IPS DF 4.7 (cell line): ENCODE data around the gene SCN1B.

Experiments used
- DNase-seq: peaks from one replicate; pipeline ENCODE4 v3.0.0-alpha.2; 2013; ENCODE audit warnings: low spot score; ENCODE audit errors: extremely low read depth

The SCN1B gene

GRCh38 chr19:35052599-35053190 is 22.4 kb downstream of the SCN1B start:
- no peak for DNase-seq

DNA sequence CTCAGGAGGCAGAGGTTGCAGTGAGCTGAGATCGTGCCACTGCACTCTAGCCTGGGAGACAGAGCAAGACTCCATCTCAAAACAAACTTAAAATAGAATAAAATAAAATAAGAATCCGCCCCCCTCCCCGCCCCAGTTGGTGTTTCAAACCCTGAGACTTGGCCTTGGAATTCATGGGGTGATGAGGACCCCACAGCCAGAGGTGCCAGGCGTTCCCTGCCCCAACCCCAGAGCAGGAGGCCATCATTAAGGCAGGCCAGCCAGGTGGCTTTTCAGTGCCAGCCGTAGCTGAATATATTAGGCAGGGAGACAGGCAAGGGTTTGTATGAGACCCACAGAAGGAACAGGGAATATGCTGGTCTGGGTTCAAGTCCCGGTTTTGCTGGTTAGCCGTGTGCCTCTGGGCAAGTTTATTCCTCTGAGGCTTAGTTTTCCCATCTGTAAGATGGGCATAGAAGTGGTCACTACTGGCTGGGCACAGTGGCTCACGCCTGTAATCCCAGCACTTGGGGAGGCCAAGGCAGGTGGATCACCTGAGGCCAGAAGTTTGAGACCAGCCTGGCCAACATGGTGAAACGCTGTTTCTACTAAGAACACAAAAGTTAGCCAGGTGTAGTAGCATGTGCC is 23.5 kb downstream of the SCN1B start:
- DNase-seq: no peak

GRCh38 chr19:35054626-35055025 is 24.4 kb downstream of the SCN1B start:
- DNase-seq: no peak

DNA sequence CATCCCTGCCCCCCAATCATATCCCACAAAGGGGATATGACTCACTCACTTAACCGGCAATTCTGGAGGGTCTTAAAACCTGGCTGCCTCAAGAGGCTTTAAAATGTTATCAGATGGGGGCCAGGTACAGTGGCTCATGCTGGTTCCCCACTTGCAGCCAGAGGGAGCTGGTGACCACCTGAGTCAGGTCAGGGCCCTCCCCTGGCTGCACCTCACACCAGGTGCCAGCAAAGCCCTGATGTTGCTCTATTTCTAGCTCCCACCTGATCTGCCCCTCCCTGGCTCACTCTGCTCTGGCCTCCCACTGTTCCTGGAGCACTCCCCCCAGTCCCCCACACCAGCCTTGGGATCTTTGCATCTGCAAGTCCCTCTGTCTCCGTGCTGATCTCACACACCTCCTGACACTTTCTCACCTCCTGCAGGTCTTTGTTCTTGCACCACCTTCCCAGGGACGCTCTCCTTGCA is 25.5 kb downstream of the SCN1B start:
- DNase-seq: no peak

DNA sequence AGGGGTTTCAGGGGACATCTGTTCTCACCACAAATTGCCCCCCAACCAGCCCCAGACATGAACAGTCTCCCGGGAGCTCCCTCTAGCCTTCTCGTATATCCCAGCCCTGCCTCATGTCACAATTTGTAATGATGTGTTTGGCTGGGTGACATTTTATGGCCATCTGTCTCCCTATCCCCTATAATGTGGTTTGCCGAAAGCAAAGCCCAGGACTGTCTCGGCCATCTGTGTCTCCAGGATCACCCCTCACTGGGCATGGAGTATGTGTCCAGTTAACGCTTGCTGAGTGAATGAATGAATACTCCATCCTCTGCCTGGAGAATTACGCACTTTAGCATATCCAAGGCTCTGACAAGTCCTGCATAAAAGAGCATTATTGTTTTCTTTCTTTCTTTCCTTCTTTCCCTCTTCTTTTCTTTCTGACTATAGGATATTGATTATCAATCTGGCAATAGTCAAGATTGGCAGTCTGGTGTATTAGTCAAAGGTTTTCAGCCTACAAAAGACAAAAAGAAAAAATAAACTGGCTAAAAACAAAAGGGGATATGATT is 26.3 kb downstream of the SCN1B start:
- no peak for DNase-seq

DNA sequence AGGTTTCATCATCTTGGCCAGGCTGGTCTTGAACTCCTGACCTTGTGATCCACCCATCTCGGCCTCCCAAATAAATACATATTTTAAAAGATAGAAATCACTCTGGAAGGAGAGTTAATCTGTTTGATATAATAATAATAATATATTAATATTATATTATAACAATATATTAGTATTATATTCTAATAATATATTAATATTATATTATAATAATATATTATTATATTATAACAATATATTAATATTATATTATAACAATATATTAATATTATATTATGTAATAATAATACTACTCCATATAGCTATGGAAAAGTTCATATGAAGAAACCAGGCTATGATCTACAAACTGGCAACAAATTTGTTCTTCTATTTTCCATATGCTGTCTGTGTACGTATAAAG is 28.1 kb downstream of the SCN1B start:
- DNase-seq: no peak

DNA sequence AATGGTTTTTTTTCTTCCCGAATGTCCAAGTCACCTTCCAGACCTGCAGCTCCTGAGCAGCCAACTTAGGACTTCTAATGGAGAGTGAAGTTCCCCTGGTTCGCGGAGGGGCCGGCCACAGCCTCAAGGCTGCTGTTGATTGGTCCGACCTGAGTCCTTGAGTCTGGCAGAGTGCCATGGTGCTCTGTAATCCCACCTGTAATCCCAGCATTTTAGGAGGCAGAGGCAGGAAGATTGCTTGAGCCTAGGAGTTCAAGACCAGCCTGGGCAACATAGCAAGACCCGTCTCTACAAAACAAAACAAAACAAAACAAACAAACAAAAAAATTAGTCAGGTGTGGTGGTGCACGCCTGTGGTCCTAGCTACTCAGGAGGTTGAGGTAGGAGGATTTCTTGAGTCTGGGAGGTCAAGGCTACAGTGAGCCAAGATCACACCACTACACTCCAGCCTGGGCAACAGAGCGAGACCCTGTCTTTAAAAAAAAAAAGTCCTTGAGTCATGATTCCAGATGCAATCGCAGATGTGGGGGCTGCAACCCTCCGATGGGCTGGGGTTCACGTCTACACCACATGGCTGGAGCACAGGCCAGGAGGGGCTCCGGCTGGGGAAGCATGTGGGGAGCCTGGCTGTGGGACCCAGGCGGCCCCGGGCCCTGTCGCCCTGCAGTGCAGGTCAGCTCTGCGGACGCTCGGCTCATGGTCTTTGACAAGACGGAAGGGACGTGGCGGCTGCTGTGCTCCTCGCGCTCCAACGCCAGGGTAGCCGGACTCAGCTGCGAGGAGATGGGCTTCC is 28.9 kb downstream of the SCN1B start:
- DNase-seq: no peak

GRCh38 chr19:35059799-35060091 is 29.5 kb downstream of the SCN1B start:
- DNase-seq: no peak

- DNase-seq: no peak
Observed at GRCh38 chr19:35060160-35060855, 30.0 kb downstream of the SCN1B start.

DNA sequence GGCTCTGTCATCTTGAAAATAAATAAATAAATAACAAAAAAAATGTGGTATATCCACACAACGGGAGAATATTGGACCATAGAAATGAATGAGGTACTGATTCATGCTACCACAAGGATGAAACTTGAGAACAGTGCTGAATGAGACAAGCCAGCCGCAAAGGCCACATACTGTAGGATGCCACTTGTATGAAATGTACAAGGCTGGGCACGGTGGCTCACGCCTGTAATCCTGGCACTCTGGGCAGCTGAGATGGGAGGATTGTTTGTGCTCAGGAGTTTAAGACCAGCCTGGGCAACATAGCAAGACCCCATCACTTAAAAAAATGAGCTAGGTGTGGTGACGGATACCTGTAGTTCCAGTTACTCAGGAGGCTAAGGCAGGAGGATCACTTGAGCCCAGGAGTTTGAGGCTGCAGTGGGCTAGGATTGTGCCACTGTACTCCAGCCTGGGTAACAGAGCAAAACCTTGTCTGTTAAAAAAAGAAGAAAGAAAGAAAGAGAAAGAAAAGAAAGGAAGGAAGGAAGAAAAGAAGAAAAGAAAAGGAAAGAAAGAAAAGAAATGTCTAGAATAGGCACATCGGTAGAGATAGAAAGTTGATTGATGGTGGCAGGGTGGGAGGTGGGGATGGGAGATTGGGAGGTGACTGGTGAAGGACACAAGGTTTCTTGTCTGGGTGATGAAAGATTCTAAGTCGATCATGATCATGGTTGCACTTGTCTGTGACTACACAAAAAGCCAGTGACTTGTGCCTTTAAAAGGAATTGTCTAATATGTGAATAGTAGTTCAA is 31.5 kb downstream of the SCN1B start:
- DNase-seq: no peak

GRCh38 chr19:35062942-35063341 is 32.7 kb downstream of the SCN1B start:
- no peak for DNase-seq

DNA sequence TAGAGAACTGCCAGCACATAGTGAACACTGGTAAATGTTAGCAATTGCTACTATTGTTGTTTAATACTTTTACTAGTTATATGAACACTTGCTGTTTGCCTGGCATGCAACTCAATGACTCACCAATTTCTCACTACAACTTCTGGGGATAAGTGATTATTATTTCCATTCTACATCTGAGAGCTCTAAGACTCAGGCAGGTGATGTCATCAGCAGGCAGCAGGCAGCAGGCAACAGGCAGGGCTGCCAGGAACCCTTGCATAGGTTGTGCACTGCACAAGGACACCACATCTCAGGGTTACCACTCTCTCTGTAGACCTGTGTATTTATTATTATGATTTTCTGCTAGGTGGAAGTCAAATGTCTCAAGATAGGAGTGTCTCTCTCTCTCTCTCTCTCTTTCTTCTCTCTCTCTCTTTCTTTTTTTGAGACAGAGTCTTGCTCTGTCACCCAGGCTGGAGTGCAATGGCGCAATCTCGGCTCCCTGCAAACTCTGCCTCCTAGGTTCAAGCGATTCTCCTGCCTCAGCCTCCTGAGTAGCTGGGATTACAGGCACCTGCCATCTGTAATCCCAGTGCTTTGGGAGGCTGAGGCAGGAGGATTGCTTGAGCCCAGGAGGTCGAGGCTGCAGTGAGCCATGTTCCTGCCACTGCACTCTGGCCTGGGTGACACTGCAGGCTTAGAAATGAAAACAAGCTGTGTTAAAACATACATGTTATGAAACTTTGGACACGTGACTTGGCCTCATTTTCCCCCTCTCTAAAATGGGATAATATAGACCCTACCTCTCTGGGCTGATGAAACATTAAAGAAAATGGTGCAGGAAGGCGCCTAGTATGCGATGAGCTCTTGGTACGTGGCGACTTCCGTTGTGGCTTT is 33.9 kb downstream of the SCN1B start:
- no peak for DNase-seq

GRCh38 chr19:35065574-35065973 is 35.3 kb downstream of the SCN1B start:
- no peak for DNase-seq

DNA sequence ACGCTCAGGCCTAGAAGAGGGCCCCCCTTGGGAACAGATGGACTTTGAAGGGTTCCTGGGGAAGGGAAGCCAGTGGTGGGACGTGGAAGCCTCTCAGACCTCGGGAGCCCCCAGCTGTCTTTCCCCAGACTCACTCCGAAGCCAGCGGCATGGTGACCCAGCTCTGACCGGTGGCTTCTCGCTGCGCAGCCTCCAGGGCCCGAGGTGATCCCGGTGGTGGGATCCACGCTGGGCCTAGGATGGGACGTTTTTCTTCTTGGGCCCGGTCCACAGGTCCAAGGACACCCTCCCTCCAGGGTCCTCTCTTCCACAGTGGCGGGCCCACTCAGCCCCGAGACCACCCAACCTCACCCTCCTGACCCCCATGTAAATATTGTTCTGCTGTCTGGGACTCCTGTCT is 35.9 kb downstream of the SCN1B start:
- no peak for DNase-seq

- peak; percentile 92 for DNase-seq
Observed at GRCh38 chr19:35066691-35067563, 36.7 kb downstream of the SCN1B start.

GRCh38 chr19:35068941-35069634 is 38.8 kb downstream of the SCN1B start:
- no peak for DNase-seq

- DNase-seq: no peak
Observed at GRCh38 chr19:35069696-35070095, 39.4 kb downstream of the SCN1B start.

- no peak for DNase-seq
Observed at GRCh38 chr19:35070471-35070870, 40.2 kb downstream of the SCN1B start.

GRCh38 chr19:35073516-35073915 is 43.2 kb downstream of the SCN1B start:
- DNase-seq: no peak
